GM23248 (cell line): ENCODE measurements around the gene FAM174C.

ENCODE experiments used
- EZH2 ChIP-seq: fragments of 200-600 bp; sonication (generic); IDR thresholded peaks from 2 replicates; pipeline ENCODE4 v1.6.1; 2018; ENCODE audit warnings: antibody characterized with exemption, mild to moderate bottlenecking; ENCODE audit not compliant: insufficient read depth, poor library complexity, severe bottlenecking
- EZH2phosphoT487 ChIP-seq: fragments of 200-600 bp; sonication (generic); IDR thresholded peaks from 2 replicates; pipeline ENCODE4 v1.6.1; 2018; ENCODE audit warnings: antibody characterized with exemption, moderate library complexity, mild to moderate bottlenecking, low read depth; ENCODE audit not compliant: insufficient read depth

DNA sequence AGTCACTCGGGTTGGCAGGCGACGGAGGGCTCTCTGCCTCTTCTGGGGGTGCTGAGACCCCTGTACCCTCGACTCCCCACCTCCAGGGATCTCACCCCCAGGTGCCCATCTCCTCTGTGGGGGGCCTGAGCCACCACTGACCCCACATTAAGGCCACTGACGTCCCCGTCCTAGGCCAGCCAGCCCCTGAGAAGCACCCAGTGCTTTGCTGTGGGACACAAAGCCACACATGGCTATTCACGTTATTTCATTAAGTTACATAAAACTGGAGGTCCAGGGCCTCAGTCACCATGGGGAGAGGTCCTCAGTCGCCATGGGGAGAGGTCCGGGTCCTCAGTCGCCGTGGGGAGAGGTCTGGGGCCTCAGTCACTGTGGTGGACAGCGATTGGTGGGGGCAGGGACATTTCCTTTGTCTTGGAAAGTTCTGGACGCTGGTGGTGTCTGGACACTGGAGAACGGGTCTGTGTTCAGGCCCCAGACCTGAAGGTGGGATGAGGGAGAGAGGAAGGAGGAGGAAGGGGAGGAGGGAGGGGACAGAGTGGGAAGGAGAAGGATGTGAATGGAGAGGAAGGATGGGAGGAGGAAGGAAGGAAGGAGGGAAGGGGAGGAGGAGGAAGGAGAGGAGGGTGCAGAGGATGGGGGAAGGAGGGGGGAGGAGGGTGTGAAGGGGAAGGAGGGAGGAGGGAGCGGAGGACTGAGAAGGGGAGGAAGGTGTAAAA lies 6.4 kb downstream of the FAM174C start:
- no peak for TF ChIP-seq EZH2
- no peak for TF ChIP-seq EZH2phosphoT487
